Coronary artery (tissue), 2 donors: Measurements from ENCODE around the gene KCNG2.
A peak's percentile ranks its signal among the peaks of the same experiment; 100 is the strongest.
"Not testable (repeated sequence)": the region's sequence is repeated elsewhere in the genome, so short reads cannot be mapped to it uniquely, and the experiment has no call there.

Experiments
- DNase-seq: peaks from one replicate; pipeline ENCODE4 v3.0.0-alpha.2; 2017; ENCODE audit warnings: low spot score
- H3K27ac ChIP-seq, 2 donors: fragments of 200-600 bp; sonication (generic); one replicate each; pipeline ENCODE4 v1.5.1; 2016 to 2019
- H3K4me3 ChIP-seq: fragments of 200-600 bp; sonication (generic); 2 replicates; pipeline ENCODE4 v1.5.1; 2016; ENCODE audit warnings: mild to moderate bottlenecking, moderate library complexity
- CTCF ChIP-seq: fragments of 200-600 bp; sonication (generic); IDR thresholded peaks from one replicate; pipeline ENCODE4 v1.5.1; 2019; ENCODE audit warnings: antibody characterized with exemption

Gene KCNG2

GRCh38 chr18:79797518-79798345 lies at the start of gene KCNG2:
Gene KCNG2 (plus strand): TSS chr18:79797938. CDS start chr18:79863668, 65,730 bp downstream.
- TF ChIP-seq CTCF, result no peak
- no peak for DNase-seq
- Histone ChIP-seq H3K4me3 (peak within 1 kb of the TSS; percentile 65), H3K27ac (no peak within 1 kb of the TSS)

GRCh38 chr18:79748321-79749180 lies 49.2 kb upstream of the KCNG2 start:
- no peak for TF ChIP-seq CTCF
- no peak for DNase-seq
- no peak overlapping the region for H3K4me3 ChIP-seq
- H3K27ac ChIP-seq, result no peak overlapping the region

- TF ChIP-seq CTCF, result no peak
- no peak overlapping the region for H3K27ac ChIP-seq
- H3K4me3 ChIP-seq, result no peak overlapping the region
- DNase-seq, result no peak
Observed at GRCh38 chr18:79749251-79750191, 48.2 kb upstream of the KCNG2 start.

GRCh38 chr18:79750980-79751571 lies 46.7 kb upstream of the KCNG2 start:
- DNase-seq, result no peak
- no peak overlapping the region for H3K4me3 ChIP-seq
- H3K27ac ChIP-seq, result no peak overlapping the region
- TF ChIP-seq CTCF, result no peak

- DNase-seq, H3K27ac ChIP-seq, H3K4me3 ChIP-seq: not testable (repeated sequence)
Observed at GRCh38 chr18:79751918-79752578, 45.7 kb upstream of the KCNG2 start.

GRCh38 chr18:79752946-79753345 lies 44.8 kb upstream of the KCNG2 start:
- not testable (repeated sequence) for H3K4me3 ChIP-seq, H3K27ac ChIP-seq, DNase-seq

GRCh38 chr18:79753391-79753851 lies 44.3 kb upstream of the KCNG2 start:
- H3K4me3 ChIP-seq, result no peak overlapping the region
- H3K27ac ChIP-seq, result no peak overlapping the region
- TF ChIP-seq CTCF, result no peak
- no peak for DNase-seq
